GM19099 (cell line): ENCODE results near the gene KCND3.

Experiments
- POLR2A ChIP-seq: IDR thresholded peaks from 3 replicates; pipeline ENCODE4 v1.6.1; 2011; ENCODE audit warnings: low read depth; ENCODE audit not compliant: insufficient read length; ENCODE audit errors: extremely low read depth

KCND3 gene

GRCh38 chr1:111894497-111894896 lies 95.0 kb downstream of the KCND3 start:
- no peak for TF ChIP-seq POLR2A

- TF ChIP-seq POLR2A = no peak
Observed at GRCh38 chr1:111891566-111891965, 97.9 kb downstream of the KCND3 start.

- TF ChIP-seq POLR2A = no peak
Observed at GRCh38 chr1:111888740-111889376, 100.6 kb downstream of the KCND3 start.

GRCh38 chr1:111887875-111888274 lies 101.6 kb downstream of the KCND3 start:
- no peak for TF ChIP-seq POLR2A

- TF ChIP-seq POLR2A = no peak
Observed at GRCh38 chr1:111887385-111887784, 102.1 kb downstream of the KCND3 start.

- TF ChIP-seq POLR2A = no peak
Observed at GRCh38 chr1:111886741-111887140, 102.7 kb downstream of the KCND3 start.

GRCh38 chr1:111884772-111885443 lies 104.6 kb downstream of the KCND3 start:
- no peak for TF ChIP-seq POLR2A

GRCh38 chr1:111882986-111883560 lies 106.4 kb downstream of the KCND3 start:
- TF ChIP-seq POLR2A = no peak

GRCh38 chr1:111882559-111882958 lies 106.9 kb downstream of the KCND3 start:
- TF ChIP-seq POLR2A = no peak

- no peak for TF ChIP-seq POLR2A
Observed at GRCh38 chr1:111880881-111881837, 108.3 kb downstream of the KCND3 start.

- no peak for TF ChIP-seq POLR2A
Observed at GRCh38 chr1:111879081-111879480, 110.4 kb downstream of the KCND3 start.

- TF ChIP-seq POLR2A = no peak
Observed at GRCh38 chr1:111878649-111879048, 110.8 kb downstream of the KCND3 start.

GRCh38 chr1:111878091-111878490 lies 111.4 kb downstream of the KCND3 start:
- no peak for TF ChIP-seq POLR2A

GRCh38 chr1:111876631-111877030 lies 112.8 kb downstream of the KCND3 start:
- no peak for TF ChIP-seq POLR2A

GRCh38 chr1:111875640-111876039 lies 113.8 kb downstream of the KCND3 start:
- no peak for TF ChIP-seq POLR2A
